Ascending aorta (tissue), 2 donors: ENCODE data around the gene B4GALNT4. TPM values are rescaled to one million over a fixed set of nuclear protein-coding genes. Genes with fewer than 3 reads are reported as not detected.

Experiments
- DNase-seq, 2 donors: peaks; one replicate each; pipeline ENCODE4 v3.0.0-alpha.2; 2019; ENCODE audit warnings: low spot score in 2 of 2
- H3K27ac ChIP-seq, 2 donors: fragments of 200-600 bp; sonication (generic); one replicate each; pipeline ENCODE4 v1.5.1; 2016 to 2017; ENCODE audit warnings: mild to moderate bottlenecking in 1 of 2
- H3K27me3 ChIP-seq: fragments of 200-600 bp; sonication (generic); one replicate; pipeline ENCODE4 v1.5.1; 2017
- H3K36me3 ChIP-seq, 2 donors: fragments of 200-600 bp; sonication (generic); one replicate each; pipeline ENCODE4 v1.5.1; 2016
- H3K4me1 ChIP-seq, 2 donors: fragments of 200-600 bp; sonication (generic); one replicate each; pipeline ENCODE4 v1.5.1; 2016 to 2017; ENCODE audit warnings: mild to moderate bottlenecking in 1 of 2
- H3K4me3 ChIP-seq, 2 donors: fragments of 200-600 bp; sonication (generic); one replicate each; pipeline ENCODE4 v1.5.1; 2016 to 2017; ENCODE audit warnings: mild to moderate bottlenecking in 1 of 2
- H3K9me3 ChIP-seq, 2 donors: fragments of 200-600 bp; sonication (generic); one replicate each; pipeline ENCODE4 v1.5.1; 2016
- intact Hi-C: fragments of 100-400 bp; cut with DNase I; formaldehyde crosslinking; loops from one replicate; pipeline ENCODE4 v1.15.1; 2023
- total RNA-seq: library from RNA; depleted of rRNA; stranded (reverse); fragments of >200 nt; gene quantifications from one replicate; pipeline ENCODE4 v1.1.0, GENCODE V29; 2016
- TF ChIP-seq, protein P1 (sequence below), 3 experiments: fragments of 200-600 bp in 2 of 3; fragments of 450-650 bp in 1 of 3; sonication (generic) in 2 of 3; IDR thresholded peaks; one replicate each; pipeline ENCODE4 v1.5.1; 2016 to 2019; ENCODE audit warnings: antibody characterized with exemption in 3 of 3, mild to moderate bottlenecking in 1 of 3, moderate library complexity in 1 of 3

The B4GALNT4 gene
- total RNA-seq, 1 donor from 2014 or later = not detected

DNA sequence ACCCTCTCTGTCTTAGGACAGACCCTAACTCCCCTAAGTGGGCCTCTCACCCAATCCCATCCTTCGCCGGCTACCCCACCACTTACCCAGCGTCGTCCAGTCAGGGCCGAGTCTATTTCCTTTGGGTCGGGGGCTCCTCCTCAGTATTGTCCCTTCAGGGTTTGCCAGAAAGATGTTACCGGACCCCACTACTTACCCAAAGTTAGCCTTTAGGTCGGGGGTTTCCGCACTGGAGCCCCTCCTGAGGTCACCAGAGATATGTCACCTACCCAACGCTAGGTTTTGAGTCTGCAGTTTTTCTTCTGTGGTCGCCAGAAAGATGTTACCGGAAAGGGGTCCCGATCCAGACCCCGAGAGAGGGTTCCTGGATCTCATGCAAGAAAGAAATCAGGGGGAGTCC is 17.9 kb upstream of the B4GALNT4 start:
- intact Hi-C loops = no loop called here
- Histone ChIP-seq H3K9me3 (no peaks in the 10 kb centered on the region), H3K4me1 (peaks cover 26 to 27% of the 10 kb centered on the region in 2 donors), H3K36me3 (no peaks in the 10 kb centered on the region), H3K4me3 (no peak overlapping the region), H3K27ac (no peak overlapping the region), H3K27me3 (no peaks in the 10 kb centered on the region)
- DNase-seq = no peak
- TF ChIP-seq, protein P1, sequence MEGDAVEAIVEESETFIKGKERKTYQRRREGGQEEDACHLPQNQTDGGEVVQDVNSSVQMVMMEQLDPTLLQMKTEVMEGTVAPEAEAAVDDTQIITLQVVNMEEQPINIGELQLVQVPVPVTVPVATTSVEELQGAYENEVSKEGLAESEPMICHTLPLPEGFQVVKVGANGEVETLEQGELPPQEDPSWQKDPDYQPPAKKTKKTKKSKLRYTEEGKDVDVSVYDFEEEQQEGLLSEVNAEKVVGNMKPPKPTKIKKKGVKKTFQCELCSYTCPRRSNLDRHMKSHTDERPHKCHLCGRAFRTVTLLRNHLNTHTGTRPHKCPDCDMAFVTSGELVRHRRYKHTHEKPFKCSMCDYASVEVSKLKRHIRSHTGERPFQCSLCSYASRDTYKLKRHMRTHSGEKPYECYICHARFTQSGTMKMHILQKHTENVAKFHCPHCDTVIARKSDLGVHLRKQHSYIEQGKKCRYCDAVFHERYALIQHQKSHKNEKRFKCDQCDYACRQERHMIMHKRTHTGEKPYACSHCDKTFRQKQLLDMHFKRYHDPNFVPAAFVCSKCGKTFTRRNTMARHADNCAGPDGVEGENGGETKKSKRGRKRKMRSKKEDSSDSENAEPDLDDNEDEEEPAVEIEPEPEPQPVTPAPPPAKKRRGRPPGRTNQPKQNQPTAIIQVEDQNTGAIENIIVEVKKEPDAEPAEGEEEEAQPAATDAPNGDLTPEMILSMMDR (IDR thresholded peaks at IDR 0.05) = no peak

DNA sequence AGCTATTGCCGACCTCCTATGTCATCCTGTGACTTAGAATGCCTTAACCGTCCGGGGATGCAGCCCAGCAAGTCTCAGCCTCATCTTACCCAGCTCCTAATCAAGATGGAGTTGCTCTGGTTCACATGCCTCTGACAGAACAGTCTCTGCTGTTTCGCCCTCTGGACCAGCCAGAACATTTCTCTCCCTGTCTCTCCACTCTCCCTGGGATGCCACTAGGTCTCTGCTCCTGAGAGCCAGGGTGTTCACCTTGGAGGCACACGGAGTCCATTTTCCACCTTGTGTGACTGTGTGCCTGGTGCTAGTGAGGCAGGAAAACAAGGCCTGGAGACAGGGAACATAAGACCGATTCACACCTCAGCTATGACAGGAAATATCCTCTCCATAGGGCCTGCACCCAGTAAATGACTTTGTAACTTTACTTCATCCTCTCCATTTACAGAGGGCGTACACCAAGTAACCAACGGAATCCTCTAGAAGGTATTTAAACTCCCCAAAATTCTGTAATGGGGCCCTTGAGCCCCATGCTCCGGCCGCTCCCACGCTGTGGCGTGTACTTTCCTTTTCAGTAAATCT is 16.8 kb upstream of the B4GALNT4 start:
- DNase-seq = no peak
- Histone ChIP-seq H3K4me3 (no peak overlapping the region), H3K9me3 (no peaks in the 10 kb centered on the region), H3K4me1 (peaks cover 26 to 27% of the 10 kb centered on the region in 2 donors), H3K36me3 (no peaks in the 10 kb centered on the region), H3K27me3 (no peaks in the 10 kb centered on the region), H3K27ac (peak overlapping the region; percentile 92 to 98)
- intact Hi-C loops = loop anchor here (1.0 to 2.0 kb wide), 2 partner anchors 25 to 116 kb away; partner anchors contain the start of genes PSMD13 and SIRT3
- TF ChIP-seq, protein P1 (IDR thresholded peaks at IDR 0.05) = no peak

- H3K4me3 ChIP-seq = peak overlapping the region in 1 of 2 donors; percentile 19
- intact Hi-C loops = loop anchor here (1.0 to 2.0 kb wide), 2 partner anchors 26 to 117 kb away; partner anchors contain the start of genes PSMD13 and SIRT3
- TF ChIP-seq, protein P1 (IDR thresholded peaks at IDR 0.05) = no peak
Measured at GRCh38 chr11:353179-353873, 16.0 kb upstream of the B4GALNT4 start.

DNA sequence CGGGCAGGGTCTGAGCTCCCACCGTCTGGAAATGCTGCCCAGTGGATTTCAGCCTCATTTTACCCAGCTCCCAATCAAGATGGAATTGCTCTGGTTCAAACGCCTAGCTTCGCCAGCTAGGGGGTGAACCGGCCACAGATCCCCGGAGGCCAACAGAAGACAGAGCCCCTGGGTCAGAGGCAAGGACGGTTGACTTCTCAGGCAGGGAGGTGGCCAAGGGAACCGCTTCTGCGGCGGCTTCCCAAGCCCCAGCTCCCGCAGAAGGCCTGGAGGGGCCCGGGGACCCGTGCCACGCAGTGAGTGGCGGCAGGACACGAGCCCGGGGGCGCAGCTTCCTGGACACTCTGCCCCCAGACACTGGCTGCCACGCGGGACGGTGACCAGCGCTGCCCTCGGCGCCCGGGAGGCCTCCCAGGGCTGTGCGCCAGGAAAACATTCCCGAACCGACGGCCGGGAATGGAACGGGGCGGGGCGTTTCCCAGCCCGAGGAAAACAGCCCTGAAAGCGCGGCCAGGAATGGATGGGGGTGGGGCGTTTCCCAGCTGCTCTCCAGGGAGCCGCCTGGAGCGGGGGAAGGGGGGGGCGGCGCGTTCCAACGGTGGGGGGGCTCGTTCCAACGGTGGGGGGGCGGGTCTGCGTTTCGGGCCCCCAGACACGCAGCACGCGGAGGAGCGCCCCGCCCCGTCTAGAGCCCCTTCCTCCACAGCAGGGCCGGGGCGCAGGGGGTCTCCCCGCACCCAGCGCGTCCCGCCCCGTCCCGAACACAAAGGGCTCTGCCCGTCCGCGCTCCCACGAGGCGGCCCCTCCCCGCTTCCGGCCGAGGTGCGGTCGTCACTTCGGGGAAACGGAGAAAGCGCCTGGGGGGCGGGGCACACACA is 13.5 kb upstream of the B4GALNT4 start:
- TF ChIP-seq, protein P1 (IDR thresholded peaks at IDR 0.05) = no peak
- H3K4me3 ChIP-seq = peak overlapping the region; percentile 38 to 54
- H3K4me1 ChIP-seq = peaks cover 26 to 31% of the 10 kb centered on the region in 2 donors
- intact Hi-C loops = loop anchor here (1.0 to 5.0 kb wide), 6 partner anchors 32 to 151 kb away; partner anchors contain the start of genes BET1L, IFITM3, RIC8A and RNH1
- DNase-seq = peak; percentile 79 to 96
- H3K36me3 ChIP-seq = no peaks in the 10 kb centered on the region
- no peaks in the 10 kb centered on the region for H3K27me3 ChIP-seq
- H3K9me3 ChIP-seq = no peaks in the 10 kb centered on the region
- peak overlapping the region; percentile 92 to 98 for H3K27ac ChIP-seq

More at GRCh38 chr11:353179-353873, 16.0 kb upstream of the B4GALNT4 start:
- H3K27me3 ChIP-seq = no peaks in the 10 kb centered on the region
- no peaks in the 10 kb centered on the region for H3K36me3 ChIP-seq
- H3K27ac ChIP-seq = peak overlapping the region; percentile 92 to 98
- peak; percentile 62 to 93 for DNase-seq
- H3K9me3 ChIP-seq = no peaks in the 10 kb centered on the region
- peaks cover 26 to 27% of the 10 kb centered on the region in 2 donors for H3K4me1 ChIP-seq

DNA sequence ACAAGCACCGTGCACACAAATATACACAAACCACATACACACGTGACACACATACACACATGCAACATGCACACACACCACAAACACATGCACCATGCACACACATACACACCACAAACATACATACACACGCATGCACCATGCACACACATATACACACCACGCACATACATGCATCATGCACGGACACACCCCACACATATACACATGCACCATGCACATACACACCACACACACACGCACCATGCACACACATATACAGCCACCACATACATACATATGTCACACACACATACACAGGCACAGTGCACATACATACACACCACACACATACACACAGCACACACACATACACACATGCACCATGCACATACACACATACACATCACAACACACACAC is 12.7 kb upstream of the B4GALNT4 start:
- no peak for DNase-seq
- Histone ChIP-seq H3K27me3 (no peaks in the 10 kb centered on the region), H3K4me1 (peaks cover 26 to 31% of the 10 kb centered on the region in 2 donors), H3K4me3 (no peak overlapping the region), H3K9me3 (no peaks in the 10 kb centered on the region), H3K27ac (no peak overlapping the region), H3K36me3 (no peaks in the 10 kb centered on the region)
- intact Hi-C loops = loop anchor here (1.0 to 5.0 kb wide), 3 partner anchors 104 to 151 kb away; partner anchors contain the start of genes BET1L, RIC8A and RNH1
- TF ChIP-seq, protein P1 (IDR thresholded peaks at IDR 0.05) = no peak
